IPS-20b (cell line): Measurements from ENCODE around the gene PROSER1.
"Not testable (repeated sequence)": the region's sequence is repeated elsewhere in the genome, so short reads cannot be mapped to it uniquely, and the experiment has no call there.

Source experiments
- H3K27ac ChIP-seq: one replicate; pipeline ENCODE4 v1.5.1; 2013; ENCODE audit warnings: low read length
- H3K27me3 ChIP-seq: 2 replicates; pipeline ENCODE4 v1.6.1; 2013; ENCODE audit warnings: mild to moderate bottlenecking, low read length, inconsistent platforms; ENCODE audit not compliant: insufficient read depth
- H3K36me3 ChIP-seq: 2 replicates; pipeline ENCODE4 v1.6.1; 2013; ENCODE audit warnings: low read depth, mild to moderate bottlenecking, inconsistent platforms, low read length, moderate library complexity; ENCODE audit not compliant: insufficient read depth
- H3K4me1 ChIP-seq: 2 replicates; pipeline ENCODE4 v1.6.1; 2013; ENCODE audit warnings: mild to moderate bottlenecking, control low read depth, inconsistent platforms, low read length, moderate library complexity; ENCODE audit not compliant: insufficient read depth
- H3K4me3 ChIP-seq: 2 replicates; pipeline ENCODE4 v1.5.1; 2013; ENCODE audit warnings: mild to moderate bottlenecking, low read length, inconsistent platforms
- H3K9ac ChIP-seq: 2 replicates; pipeline ENCODE4 v1.6.1; 2013; ENCODE audit warnings: low read depth, mild to moderate bottlenecking, inconsistent platforms, low read length, moderate library complexity
- H3K9me3 ChIP-seq: 2 replicates; pipeline ENCODE4 v1.6.1; 2013; ENCODE audit warnings: mild to moderate bottlenecking, low read depth, low read length, inconsistent platforms; ENCODE audit not compliant: insufficient read depth

The PROSER1 gene

DNA sequence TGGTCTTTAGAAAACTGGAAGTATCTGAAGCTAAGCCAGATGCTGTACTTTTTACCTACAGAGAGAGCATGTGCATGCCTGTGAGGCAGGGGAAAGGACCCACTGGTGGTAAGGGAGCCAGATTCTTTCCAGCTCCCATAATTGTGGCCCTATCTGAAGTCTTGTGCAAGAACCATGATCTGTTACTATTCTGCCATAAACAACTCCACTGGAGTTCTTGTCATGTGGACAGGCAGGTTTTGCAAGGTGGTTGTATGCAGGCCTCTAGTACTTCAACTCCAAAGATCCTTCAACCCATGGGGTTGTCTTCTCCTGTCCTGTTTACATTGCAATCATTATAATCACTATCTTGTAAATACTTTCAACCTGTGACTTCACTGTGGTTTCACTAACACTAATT lies 14.1 kb downstream of the PROSER1 start:
- Histone ChIP-seq H3K9me3 (no peaks in the 10 kb centered on the region), H3K36me3 (peaks cover 93% of the 10 kb centered on the region), H3K4me3 (peak overlapping the region; percentile 52), H3K27ac (peak overlapping the region; percentile 74), H3K27me3 (no peaks in the 10 kb centered on the region), H3K9ac (peak overlapping the region; percentile 51; the same call in 1 of the 2 replicates), H3K4me1 (peaks cover 44% of the 10 kb centered on the region)

DNA sequence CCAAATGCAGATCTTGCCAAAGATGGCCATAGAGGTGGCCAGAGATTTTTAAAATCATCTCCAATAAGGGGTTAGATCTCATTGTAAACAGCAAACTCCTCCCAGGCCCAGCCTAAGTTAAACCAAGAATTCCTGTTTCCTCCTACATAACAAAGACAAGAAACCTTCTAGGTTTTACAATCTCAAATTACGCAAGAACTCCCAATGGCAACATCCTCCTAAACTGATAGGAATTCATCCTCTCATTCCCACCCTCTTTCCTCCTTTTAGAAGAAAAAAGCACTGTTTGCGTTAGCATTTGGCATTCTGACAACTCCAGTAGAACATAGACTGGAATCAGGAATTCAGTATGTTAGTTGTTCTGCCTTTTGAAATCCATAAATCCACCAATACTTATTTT lies 14.6 kb downstream of the PROSER1 start:
- Histone ChIP-seq H3K36me3 (peaks cover 93% of the 10 kb centered on the region), H3K27ac (peak overlapping the region; percentile 74), H3K4me3 (peak overlapping the region; percentile 52), H3K27me3 (no peaks in the 10 kb centered on the region), H3K9me3 (no peaks in the 10 kb centered on the region), H3K9ac (peak overlapping the region; percentile 51; the same call in 1 of the 2 replicates), H3K4me1 (peaks cover 44% of the 10 kb centered on the region)

DNA sequence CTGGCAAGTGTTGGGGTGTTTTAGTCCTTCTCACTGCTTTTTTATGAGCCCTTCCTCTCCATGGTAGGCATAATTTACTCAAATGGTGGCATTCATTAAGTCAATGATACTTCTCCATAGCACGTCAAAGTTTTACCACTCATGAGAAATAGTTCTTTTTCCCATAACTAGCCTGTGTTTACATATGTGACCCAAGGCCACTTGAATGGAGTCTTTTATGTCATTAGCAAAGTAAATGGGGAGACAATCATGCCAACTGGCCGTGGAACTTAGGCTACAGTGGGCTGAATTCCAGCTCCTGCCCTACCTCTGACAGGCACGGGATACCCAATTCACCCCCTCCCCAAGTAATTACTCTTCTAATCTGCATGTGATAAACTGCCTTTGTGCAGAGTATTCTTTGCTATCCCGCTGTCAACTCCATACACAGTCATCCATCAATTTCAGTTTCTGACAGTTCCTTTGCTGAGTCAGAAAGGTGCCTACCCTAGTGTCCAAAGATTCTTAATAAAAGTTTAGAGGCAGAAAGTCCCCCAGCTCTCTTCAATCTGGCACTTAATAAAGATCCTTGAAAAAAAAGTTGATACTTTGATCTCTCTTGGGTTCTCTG lies 16.9 kb downstream of the PROSER1 start:
- no peak overlapping the region for H3K4me3 ChIP-seq
- peaks cover 33% of the 10 kb centered on the region for H3K4me1 ChIP-seq
- no peaks in the 10 kb centered on the region for H3K9me3 ChIP-seq
- H3K9ac ChIP-seq = no peak overlapping the region
- no peaks in the 10 kb centered on the region for H3K27me3 ChIP-seq
- H3K36me3 ChIP-seq = peaks cover 94% of the 10 kb centered on the region
- no peak overlapping the region for H3K27ac ChIP-seq

DNA sequence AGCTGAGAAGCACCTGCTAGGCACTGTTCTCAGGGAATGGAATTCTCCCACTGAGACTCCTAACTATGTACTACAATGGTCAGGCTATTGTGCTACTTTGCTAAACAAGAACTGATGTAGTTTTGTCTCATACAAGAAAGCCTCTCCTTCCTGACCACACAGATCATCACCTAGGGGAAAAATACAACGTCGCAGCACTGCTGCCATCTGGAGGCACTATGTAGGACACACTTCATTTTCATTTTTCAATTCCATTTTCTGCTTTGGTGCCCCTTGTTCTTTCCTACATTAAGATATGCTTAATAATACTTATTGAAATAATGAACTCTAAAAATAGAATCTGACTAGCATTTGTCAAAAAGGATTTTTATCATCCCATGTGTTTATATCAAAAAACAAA lies 21.1 kb downstream of the PROSER1 start:
- Histone ChIP-seq H3K27ac (no peak overlapping the region), H3K9ac (no peak overlapping the region), H3K9me3 (no peaks in the 10 kb centered on the region), H3K36me3 (peaks cover 94% of the 10 kb centered on the region), H3K4me1 (no peaks in the 10 kb centered on the region), H3K27me3 (no peaks in the 10 kb centered on the region), H3K4me3 (no peak overlapping the region)

DNA sequence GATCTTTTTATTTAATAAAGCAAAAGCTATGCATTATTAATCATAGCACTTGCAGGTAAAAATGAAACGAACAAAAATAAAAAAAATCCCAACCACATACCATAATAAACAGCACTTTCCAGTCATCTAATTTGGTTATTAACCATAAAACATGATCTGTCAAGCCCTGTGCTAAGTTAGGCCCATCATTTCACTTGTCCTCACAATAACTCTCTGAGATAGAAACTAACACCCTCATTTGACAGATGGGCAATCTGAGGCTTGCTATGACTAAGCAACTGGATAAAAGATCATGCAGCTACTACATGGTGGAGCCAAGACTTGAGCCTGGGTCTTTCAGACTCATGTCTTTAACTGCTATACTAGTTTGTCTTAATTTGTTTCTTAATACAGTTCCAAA lies 21.8 kb downstream of the PROSER1 start:
- no peaks in the 10 kb centered on the region for H3K4me1 ChIP-seq
- H3K27me3 ChIP-seq = no peaks in the 10 kb centered on the region
- no peak overlapping the region for H3K27ac ChIP-seq
- H3K9ac ChIP-seq = no peak overlapping the region
- peaks cover 94% of the 10 kb centered on the region for H3K36me3 ChIP-seq
- H3K9me3 ChIP-seq = no peaks in the 10 kb centered on the region
- H3K4me3 ChIP-seq = no peak overlapping the region

DNA sequence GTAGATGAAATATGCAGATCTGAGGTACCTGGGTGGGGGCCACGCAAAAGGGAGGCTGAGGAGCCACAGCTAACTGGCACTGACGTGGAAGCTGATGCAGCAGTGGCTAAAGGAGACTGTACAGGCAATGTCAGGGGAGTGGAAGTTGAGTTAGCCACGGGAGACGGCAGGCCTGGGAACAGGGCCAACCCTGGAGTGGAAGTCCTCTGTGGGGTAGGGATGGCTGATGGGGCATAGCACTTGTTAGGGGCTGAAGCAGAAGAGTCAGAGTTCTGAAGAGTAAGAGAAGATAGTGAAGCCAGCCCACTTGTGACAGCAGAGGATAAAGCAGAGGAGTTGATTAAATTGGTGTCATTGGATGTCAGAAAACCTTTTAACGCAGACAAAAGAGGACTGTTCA lies 24.4 kb downstream of the PROSER1 start:
- H3K9ac ChIP-seq = no peak overlapping the region
- no peaks in the 10 kb centered on the region for H3K9me3 ChIP-seq
- no peak overlapping the region for H3K4me3 ChIP-seq
- peaks cover 99% of the 10 kb centered on the region for H3K36me3 ChIP-seq
- no peak overlapping the region for H3K27ac ChIP-seq
- no peaks in the 10 kb centered on the region for H3K27me3 ChIP-seq
- no peaks in the 10 kb centered on the region for H3K4me1 ChIP-seq

DNA sequence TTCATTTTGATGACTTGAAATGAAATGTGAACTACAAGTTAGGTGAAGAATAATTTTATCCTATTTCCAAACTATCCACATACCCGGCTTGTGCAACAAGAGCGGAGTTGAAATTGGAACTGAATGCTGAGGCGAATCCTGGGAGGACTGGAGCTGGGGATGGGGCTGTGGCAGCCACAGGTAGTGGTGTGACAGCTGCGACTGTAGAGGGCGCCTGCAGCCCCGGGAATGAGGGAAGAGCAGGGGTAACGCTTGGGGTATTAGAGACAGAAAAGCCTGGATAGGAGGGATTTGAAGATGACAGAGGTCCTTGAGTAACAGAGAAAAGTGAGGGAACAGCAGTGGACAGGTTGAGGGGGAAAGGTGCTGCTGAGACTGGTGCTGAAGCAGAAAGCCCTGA lies 25.3 kb downstream of the PROSER1 start:
- no peak overlapping the region for H3K27ac ChIP-seq
- no peaks in the 10 kb centered on the region for H3K9me3 ChIP-seq
- peaks cover 97% of the 10 kb centered on the region for H3K36me3 ChIP-seq
- no peak overlapping the region for H3K4me3 ChIP-seq
- no peaks in the 10 kb centered on the region for H3K4me1 ChIP-seq
- H3K27me3 ChIP-seq = no peaks in the 10 kb centered on the region
- no peak overlapping the region for H3K9ac ChIP-seq

DNA sequence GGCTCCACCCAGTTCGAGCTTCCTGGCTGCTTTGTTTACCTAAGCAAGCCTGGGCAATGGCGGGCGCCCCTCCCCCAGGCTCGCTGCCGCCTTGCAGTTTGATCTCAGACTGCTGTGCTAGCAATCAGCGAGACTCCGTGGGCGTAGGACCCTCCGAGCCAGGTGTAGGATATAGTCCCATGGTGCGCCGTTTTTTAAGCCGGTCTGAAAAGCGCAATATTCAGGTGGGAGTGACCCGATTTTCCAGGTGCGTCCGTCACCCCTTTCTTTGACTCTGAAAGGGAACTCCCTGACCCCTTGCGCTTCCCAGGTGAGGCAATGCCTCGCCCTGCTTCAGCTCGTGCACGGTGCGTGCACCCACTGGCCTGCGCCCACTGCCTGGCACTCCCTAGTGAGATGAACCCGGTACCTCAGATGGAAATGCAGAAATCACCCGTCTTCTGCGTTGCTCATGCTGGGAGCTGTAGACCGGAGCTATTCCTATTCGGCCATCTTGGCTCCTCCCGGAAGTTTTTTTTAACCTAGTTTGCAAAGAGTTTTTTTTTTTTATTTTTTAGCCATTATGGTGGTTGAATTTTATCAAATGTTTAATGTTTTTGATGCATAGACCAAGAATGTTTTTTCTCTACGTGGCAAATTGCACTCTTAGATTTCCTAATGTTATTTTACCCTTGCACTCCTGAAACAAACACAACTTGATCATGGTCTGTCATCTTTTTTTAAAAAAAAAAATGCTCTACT lies 31.3 kb downstream of the PROSER1 start:
- peaks cover 37% of the 10 kb centered on the region for H3K36me3 ChIP-seq
- not testable (repeated sequence) for H3K9ac ChIP-seq, H3K4me1 ChIP-seq, H3K9me3 ChIP-seq, H3K4me3 ChIP-seq, H3K27me3 ChIP-seq, H3K27ac ChIP-seq

DNA sequence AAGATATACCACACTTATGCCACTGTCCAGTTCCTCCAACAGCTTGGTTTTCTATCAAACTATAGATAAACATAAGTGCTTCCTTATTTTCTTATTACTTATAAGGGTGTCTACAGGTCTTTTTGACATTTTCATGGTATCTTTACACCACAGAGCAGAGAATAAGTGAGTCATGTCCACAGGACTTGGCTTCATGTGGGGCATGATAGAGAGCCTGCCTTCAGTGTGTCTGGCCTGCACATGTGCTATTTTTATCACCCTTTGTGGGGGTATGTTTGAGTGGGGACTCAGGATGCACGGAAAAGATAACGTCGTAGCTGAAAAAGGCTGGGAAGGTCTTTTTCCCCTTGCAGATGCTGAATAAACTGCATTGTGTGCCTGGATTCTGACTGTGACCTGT lies 39.1 kb downstream of the PROSER1 start:
- Histone ChIP-seq H3K4me3 (no peak overlapping the region), H3K9me3 (no peaks in the 10 kb centered on the region)

DNA sequence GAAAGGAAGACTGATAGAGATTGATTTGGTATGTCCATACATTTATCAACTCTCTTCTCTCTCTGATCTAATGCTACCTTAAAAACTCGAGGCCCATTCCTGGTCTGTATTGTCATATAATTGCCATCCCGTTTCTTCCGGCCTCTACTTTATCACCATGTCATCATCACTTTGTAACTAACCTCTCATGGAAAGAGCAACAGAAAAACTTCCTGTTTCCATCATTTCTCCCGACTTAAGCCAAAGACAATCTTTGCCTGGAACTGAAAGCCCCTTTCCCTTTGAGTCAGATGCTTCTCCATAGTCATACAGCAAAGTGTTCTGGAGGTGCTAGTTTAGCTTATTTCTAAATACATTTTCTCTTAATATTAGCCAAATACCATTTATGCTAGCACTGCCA lies 44.5 kb downstream of the PROSER1 start:
- Histone ChIP-seq H3K4me1 (peaks cover 14% of the 10 kb centered on the region; the same call in 1 of the 2 replicates), H3K4me3 (no peak overlapping the region), H3K36me3 (no peaks in the 10 kb centered on the region), H3K27ac (no peak overlapping the region), H3K9ac (no peak overlapping the region), H3K9me3 (no peaks in the 10 kb centered on the region), H3K27me3 (no peaks in the 10 kb centered on the region)

More for the DNA sequence above, 39.1 kb downstream of the PROSER1 start:
- Histone ChIP-seq H3K36me3 (no peaks in the 10 kb centered on the region), H3K27ac (no peak overlapping the region), H3K27me3 (no peaks in the 10 kb centered on the region), H3K4me1 (no peaks in the 10 kb centered on the region), H3K9ac (no peak overlapping the region)

DNA sequence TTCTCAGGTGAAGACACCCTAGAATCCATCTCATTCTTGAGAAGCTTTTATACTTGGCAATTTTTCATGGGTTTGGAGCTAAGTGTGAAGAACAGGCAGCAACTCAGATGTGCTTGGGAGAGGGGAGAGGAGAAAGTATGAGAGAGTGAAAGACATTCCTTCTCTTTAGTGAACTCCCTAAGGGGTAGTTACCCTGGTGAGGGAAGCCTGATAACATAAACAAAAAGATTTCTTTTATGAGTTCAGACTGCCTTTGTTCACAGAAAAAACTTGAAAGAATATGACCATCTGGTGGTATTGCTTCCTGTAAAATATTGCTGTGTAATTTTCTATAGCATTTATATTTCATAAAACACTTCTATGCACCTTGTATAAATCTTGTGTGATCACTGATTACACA lies 47.2 kb downstream of the PROSER1 start, which contains the start of gene STOML3:
Gene STOML3 (minus strand): TSS at position 139 of the 400 bp plus-strand sequence. CDS start 110 bp downstream, at position 29.
- no peaks in the 10 kb centered on the region for H3K27me3 ChIP-seq
- no peak within 1 kb of the TSS for H3K4me3 ChIP-seq
- peaks cover 17% of the 10 kb centered on the region; the same call in 1 of the 2 replicates for H3K4me1 ChIP-seq
- H3K27ac ChIP-seq = no peak within 1 kb of the TSS
- H3K9me3 ChIP-seq = no peaks in the 10 kb centered on the region
- no peak within 1 kb of the TSS for H3K9ac ChIP-seq
- no peaks in the 10 kb centered on the region for H3K36me3 ChIP-seq

DNA sequence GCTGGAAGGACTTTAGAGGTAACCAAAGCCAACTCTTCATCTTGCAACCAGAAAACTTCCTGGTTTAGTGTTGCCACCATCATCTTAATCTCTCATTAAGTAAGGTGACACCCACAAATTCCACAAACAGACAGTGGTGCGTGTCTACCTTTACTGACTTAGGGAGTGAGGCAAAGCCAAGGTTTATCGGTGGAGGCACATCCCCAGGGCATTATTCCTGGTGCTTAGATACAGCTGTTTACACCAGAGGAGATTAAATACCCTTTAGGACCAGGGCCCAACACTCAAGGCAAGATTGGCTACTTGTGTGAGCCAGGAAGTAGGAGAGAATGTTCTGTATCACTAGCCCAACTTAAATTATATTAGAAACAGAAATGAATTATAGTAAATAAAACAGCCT lies 56.8 kb downstream of the PROSER1 start:
- no peaks in the 10 kb centered on the region for H3K27me3 ChIP-seq
- H3K36me3 ChIP-seq = no peaks in the 10 kb centered on the region
- H3K27ac ChIP-seq = no peak overlapping the region
- no peak overlapping the region for H3K4me3 ChIP-seq
- no peaks in the 10 kb centered on the region for H3K9me3 ChIP-seq
- H3K9ac ChIP-seq = no peak overlapping the region
- H3K4me1 ChIP-seq = peaks cover 14% of the 10 kb centered on the region; the same call in 1 of the 2 replicates
